ENCODE results near the gene SIK2. TPM values are rescaled to one million over a fixed set of nuclear protein-coding genes. Genes with fewer than 3 reads are reported as not detected.

The SIK2 gene
- total RNA-seq, 2 donors from 2014 or later: 16.2 to 21.3 TPM

DNA sequence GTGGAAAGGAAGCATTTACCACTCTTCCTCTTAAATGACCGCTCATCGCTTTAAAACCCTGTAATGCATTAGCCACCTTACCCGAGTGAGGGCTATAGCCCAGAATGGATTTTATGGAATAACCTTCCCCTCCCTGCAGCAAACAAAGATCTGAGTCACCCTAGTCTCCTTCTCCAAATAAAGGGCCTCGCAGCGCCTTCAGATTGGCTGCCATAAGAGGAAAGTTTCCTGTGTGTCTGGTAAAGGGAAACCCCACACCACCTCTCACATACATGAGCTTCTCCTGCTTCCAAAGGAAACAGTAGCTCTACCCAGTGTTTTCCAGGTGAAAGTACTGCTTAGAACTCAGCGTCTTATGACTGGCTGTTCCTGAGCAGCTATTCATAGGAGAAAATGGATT lies 116.2 kb downstream of the SIK2 start:
- Histone ChIP-seq H3K9me3 (no peaks in the 10 kb centered on the region), H3K4me1 (no peaks in the 10 kb centered on the region), H3K27me3 (no peaks in the 10 kb centered on the region), H3K27ac (peak overlapping the region; percentile 34), H3K9ac (ENCODE audit: low read depth in 2 of 2, low read length in 2 of 2) (no peak overlapping the region), H3K4me3 (no peak overlapping the region), H3K36me3 (peaks cover 24% of the 10 kb centered on the region)
- TF ChIP-seq CTCF (IDR thresholded peaks at IDR 0.05): no peak
- intact Hi-C loops (cut with DNase I): loop anchor here (10.0 kb wide), 1 partner anchor 114 kb away; the partner anchor contains the start of gene SIK2
- peak; percentile 72 for DNase-seq

GRCh38 chr11:111718859-111719258 lies 116.6 kb downstream of the SIK2 start:
- Histone ChIP-seq H3K4me1 (no peaks in the 10 kb centered on the region), H3K27ac (peak overlapping the region; percentile 34), H3K9ac (ENCODE audit: low read depth in 2 of 2, low read length in 2 of 2) (no peak overlapping the region), H3K27me3 (no peaks in the 10 kb centered on the region), H3K4me3 (no peak overlapping the region), H3K36me3 (peaks cover 24% of the 10 kb centered on the region), H3K9me3 (no peaks in the 10 kb centered on the region)
- TF ChIP-seq CTCF (IDR thresholded peaks at IDR 0.05): no peak
- no peak for DNase-seq
- intact Hi-C loops (cut with DNase I): loop anchor here (10.0 kb wide), 1 partner anchor 114 kb away; the partner anchor contains the start of gene SIK2

- H3K9ac ChIP-seq (ENCODE audit: low read depth in 2 of 2, low read length in 2 of 2): no peak overlapping the region
- DNase-seq: no peak
- intact Hi-C loops (cut with DNase I): loop anchor here (10.0 kb wide), 1 partner anchor 115 kb away; the partner anchor contains the start of gene SIK2
- no peaks in the 10 kb centered on the region for H3K9me3 ChIP-seq
- no peak overlapping the region for H3K27ac ChIP-seq
- H3K4me3 ChIP-seq: no peak overlapping the region
- H3K27me3 ChIP-seq: no peaks in the 10 kb centered on the region
- no peak for TF ChIP-seq CTCF (IDR thresholded peaks at IDR 0.05)
- H3K4me1 ChIP-seq: no peaks in the 10 kb centered on the region
- peaks cover 24% of the 10 kb centered on the region for H3K36me3 ChIP-seq
Measured at GRCh38 chr11:111719379-111719778, 117.1 kb downstream of the SIK2 start.

- no peaks in the 10 kb centered on the region for H3K9me3 ChIP-seq
- peaks cover 24% of the 10 kb centered on the region for H3K36me3 ChIP-seq
- no peak overlapping the region for H3K27ac ChIP-seq
- H3K9ac ChIP-seq (ENCODE audit: low read depth in 2 of 2, low read length in 2 of 2): no peak overlapping the region
- H3K4me1 ChIP-seq: no peaks in the 10 kb centered on the region
- H3K27me3 ChIP-seq: no peaks in the 10 kb centered on the region
- no peak for DNase-seq
- TF ChIP-seq CTCF (IDR thresholded peaks at IDR 0.05): no peak
- intact Hi-C loops (cut with DNase I): no loop called here
- H3K4me3 ChIP-seq: no peak overlapping the region
Measured at GRCh38 chr11:111720801-111721494, 118.7 kb downstream of the SIK2 start.

DNA sequence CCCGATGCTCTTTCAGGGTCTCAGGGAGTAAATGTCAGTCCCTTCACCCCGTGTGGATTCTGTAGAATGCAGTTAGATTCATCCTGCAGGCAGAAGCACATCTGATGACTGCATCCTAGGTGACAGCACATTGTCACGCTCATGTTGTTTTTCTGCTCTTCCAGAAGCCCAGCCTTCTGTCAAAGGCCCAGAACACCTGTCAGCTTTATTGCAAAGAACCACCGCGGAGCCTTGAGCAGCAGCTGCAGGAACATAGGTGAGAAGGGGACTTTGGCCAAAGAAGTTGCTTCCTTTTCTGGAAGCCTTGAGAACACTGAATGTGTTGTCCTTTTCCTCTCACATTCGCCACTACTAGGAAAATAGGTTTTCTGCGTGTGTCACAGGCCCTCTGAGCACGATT lies 120.3 kb downstream of the SIK2 start:
- no peak for DNase-seq
- Histone ChIP-seq H3K9me3 (no peaks in the 10 kb centered on the region), H3K9ac (ENCODE audit: low read depth in 2 of 2, low read length in 2 of 2) (no peak overlapping the region), H3K36me3 (peaks cover 24% of the 10 kb centered on the region), H3K4me3 (no peak overlapping the region), H3K27me3 (no peaks in the 10 kb centered on the region), H3K4me1 (no peaks in the 10 kb centered on the region), H3K27ac (no peak overlapping the region)
- TF ChIP-seq CTCF (IDR thresholded peaks at IDR 0.05): no peak
- intact Hi-C loops (cut with DNase I): no loop called here

Data from colonic mucosa (tissue), 4 donors.